Stimulated activated CD4-positive, alpha-beta T cell treated with anti-CD3 and anti-CD28 coated beads, Interleukin-15, amount 100 ng/mL, for 1 hour (primary cell): ENCODE results near the gene BMP7.

Experiments
- DNase-seq, 2 donors: peaks; one replicate each; pipeline ENCODE4 v3.0.0-alpha.2; 2020; ENCODE audit warnings: low read depth in 1 of 2, low spot score in 1 of 2

The BMP7 gene

DNA sequence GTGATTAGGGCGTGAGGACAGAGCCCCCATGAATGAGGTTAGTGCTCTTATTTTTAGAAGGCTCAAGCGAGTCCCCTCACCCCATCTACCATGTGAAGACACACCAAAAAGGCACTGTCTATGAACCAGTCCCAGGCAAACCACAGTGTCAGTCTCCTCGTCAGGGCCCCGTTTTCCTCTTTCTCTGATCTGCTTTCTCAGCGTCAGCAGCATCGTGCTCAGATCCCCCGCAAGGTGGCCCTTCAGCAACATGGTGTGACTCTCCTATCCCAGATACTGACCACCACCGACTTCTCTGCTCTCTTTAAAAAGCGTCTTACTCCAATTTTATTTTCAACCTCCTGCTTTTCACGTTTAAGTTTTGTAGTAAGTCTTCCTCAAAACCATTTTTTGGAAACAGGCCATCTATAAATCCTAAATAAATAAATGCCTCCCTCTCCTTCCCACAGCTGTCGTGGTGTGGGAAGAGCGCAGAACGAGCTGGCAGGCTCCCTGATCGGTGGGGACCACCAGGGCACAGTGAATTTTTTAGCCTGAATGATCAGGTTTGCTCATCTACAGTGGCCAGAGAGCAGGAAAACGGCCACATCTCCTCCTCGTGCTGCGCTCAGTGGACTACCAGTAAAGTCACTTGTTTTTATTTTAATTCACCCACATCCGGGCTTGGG, 113.1 kb downstream of the BMP7 start:
- no peak for DNase-seq

DNA sequence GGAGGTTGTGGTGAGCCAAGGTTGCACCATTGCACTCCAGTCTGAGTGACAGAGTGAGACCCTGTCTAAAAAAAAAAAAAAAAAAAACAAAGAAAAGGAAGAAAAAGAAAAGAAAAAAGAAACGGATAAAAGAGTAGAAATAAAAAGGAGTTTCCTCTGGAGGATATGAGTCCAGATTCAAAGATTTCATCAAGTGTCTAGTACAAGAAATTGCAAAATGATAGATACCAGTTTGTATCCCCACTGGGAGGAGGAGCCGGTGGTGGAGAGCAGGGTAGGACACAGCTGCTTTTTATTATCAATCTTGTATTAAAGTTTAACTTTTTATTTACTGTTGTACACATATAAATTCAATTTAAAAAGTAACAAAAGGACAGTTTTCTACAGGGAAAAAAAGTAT, 113.9 kb downstream of the BMP7 start:
- DNase-seq: no peak

DNA sequence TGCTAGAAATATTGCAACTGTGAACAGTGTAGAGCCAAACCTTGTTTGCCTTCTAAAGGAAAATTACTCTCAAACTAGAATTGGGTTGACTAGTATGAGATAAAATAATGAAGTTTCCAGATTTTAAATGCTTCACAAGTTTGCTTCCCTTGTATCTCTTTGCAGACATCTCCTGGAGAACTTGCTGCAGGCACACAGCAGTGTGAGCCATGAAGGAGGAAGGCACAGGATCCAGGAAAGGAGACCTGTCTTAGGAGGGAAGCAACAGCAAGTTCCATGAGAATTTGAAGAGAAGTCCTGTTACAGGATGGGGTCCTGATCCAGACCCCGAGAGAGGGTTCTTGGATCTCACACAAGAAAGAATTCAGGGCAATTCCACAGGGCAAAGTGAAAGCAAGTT, 115.9 kb downstream of the BMP7 start:
- DNase-seq: no peak

DNA sequence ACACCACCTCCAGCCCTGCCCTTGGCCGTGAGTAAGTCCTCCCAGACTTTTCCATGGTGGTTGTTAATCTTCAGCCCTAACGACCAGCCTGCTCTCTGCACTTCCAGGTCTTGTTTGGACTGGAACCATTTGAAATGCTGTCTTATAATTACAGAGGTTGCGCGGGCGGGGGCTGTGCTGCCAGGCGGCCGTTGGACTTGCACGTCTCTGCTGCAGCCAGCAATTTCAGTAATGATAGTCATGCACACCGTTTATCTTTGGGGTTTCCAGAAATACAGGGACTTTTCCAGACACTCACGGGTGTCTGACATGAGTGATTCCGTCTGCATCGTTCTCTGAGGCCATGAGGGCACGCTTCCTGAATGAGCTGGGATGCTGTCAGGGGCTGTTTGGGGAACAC, 118.2 kb downstream of the BMP7 start:
- no peak for DNase-seq

DNA sequence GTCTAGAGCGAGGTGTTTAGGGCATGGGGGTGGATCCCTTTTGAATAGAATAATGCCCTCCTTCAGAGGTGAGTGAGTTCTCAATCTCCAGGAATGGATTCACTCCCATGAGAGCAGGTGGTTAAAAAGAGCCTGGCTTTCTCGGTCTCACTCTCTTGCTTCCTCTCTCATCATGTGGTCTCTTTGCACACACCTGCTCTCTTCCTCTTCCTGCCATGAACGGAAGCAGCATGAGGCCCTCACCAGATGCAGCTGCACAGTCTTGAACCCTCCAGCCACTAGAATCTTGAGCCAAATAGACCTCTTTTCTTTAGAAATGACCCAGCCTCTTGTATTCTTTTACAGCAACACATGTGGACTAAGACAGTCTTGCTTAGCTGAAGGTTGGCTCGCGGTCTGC, 119.3 kb downstream of the BMP7 start:
- DNase-seq: no peak

DNA sequence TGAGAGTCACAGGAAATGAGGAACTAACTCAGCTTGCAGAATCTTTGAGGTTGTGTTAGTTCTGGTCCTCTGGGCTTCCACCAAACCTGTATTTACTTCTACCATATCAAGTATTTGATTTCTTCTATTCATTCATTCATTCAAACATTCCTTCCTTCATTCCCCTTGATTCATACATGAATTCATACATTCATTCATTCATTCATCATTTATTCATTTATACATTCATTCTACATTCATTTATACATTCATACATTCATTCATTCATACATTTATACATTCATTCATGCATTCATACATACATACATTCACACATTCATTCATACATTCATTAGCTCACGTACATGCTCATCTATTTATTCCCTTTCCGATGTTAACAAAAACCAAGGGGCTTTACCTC, 120.3 kb downstream of the BMP7 start:
- DNase-seq: no peak

DNA sequence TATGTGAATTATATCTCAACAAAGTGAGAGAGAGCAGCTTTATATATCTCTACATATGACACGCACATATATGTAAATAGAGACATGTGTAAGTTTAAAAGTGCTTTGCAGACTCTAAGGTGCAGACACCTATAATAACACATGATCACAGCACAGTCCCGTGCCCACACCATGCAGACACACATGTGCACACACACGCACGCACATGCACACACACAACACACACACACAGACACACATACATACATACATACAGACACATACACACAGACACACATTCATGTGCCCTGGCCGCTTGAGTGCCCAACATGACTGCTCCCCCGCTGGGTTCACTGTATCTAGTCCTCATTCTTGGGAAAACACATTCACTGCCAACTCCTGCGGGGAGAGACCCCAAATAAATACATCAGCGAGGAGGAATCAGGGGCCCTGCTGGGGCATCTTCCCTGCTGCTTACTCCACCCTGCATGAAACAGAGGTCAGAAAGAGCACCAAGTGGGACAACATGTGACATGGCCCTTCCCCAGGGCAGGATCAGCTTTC, 121.3 kb downstream of the BMP7 start:
- no peak for DNase-seq

DNA sequence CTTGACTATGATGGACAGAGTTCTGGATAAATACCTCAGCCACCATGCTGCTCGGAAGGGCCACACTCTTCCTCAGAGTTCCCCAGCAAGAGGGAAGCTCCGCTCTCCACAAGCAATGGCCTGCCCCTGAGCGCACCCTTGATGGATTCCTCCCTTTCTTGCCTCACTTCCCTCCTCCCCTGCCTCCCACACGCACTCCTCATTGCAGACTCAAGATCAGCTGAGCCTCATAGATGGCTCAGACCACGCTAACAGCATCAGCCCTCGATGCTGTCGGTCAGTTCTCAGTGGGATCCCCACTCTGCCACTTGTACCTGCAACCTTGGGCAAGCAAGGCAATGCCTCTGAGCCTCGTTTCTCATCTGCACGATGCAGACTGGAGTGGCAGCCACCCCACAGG, 123.3 kb downstream of the BMP7 start:
- DNase-seq: no peak

DNA sequence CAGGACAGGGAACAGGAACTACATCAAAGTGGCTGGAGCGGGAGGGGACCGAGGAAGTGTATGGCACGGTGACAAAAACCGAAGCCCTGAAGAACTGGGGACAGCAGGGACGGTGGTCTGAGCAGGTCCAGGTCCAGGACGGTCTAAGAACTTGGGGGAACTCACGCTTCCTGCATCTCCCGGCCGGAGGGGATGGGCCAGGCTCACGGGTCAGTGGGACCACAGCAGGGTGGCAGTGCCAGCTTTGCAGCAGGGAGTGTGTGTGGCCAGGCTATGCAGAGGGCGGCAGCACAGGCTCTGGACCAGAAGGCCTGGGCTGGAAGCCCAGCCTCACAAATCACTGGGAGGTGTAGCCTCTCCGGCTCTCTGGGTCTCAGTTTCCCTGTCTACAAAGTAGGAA, 123.8 kb downstream of the BMP7 start:
- no peak for DNase-seq

DNA sequence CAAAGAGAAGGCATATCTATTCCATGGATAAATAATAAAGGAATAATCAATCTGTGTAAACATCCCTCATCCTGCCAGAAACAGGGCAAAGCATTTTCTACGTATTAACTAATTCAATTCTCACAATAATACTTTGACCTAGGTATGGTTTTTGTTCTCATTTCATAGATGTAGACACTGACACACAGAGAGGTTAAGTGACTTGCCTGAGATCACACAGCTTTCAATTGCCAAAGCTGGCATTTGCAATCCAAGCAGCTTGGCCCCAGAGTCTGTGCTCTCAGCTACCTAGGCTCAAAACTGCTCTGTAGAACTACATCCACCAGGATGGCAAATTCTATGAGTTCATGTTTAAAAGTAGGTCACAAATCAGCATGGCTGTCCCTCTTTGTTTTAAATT, 124.9 kb downstream of the BMP7 start:
- DNase-seq: no peak

DNA sequence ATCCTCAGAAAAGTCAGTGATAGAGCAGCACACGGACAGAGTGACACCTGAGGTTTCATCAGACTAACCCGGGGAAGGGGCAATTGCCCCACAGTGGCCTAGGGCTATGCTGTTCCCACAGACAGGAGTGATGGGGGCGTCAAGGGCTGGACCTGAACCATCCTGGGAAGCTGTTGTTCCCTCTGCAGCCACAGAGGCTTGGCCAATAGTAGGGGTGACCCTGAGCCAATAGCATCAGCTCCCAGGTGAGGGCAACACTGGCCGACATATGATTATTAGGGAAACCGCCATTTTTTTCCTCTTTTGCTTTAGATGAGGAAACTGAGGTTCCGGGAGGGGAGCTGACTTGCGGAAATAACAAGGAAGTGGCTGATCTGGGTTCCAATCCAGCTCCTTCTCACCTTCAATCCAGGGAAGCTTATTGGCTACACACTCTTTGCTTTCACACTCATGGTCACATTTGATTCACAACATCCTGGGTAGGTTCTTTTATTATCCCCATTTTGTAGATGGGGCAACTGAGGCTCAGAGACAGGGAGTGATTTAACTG, 126.0 kb downstream of the BMP7 start:
- DNase-seq: no peak

DNA sequence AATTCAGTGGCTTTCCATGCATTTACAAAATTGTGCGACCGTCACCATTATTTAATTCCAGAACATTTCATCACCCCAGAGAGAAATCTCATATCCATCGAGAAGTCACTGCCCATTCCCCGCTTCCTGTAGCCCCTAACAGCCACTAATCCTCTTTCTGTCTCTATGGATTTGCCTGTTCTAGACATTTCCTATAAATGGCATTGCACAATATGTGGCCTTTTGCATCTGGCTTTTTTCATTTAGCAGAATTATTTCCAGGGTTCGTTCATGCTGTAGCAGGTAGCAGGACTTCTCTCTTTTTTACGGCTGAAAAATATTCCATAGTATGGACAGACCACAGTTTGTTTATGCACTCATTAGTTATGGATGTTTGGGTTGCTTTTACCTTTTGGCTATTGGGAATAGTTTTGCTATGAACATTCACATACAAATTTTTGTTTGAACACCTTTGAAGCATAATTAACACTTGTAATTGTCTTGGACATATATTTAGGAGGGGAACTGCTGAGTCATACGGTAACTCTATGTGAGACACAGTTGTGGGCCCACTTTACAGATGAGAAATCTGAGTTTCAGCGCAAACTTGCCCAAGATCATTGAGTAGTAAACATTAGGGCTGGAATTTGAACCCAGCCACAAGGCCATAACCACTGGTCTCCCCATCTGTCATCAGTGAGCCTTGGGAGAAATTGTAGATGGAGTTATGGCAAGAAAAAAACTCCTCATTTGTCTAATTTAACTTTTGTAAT, 126.9 kb downstream of the BMP7 start:
- DNase-seq: no peak

DNA sequence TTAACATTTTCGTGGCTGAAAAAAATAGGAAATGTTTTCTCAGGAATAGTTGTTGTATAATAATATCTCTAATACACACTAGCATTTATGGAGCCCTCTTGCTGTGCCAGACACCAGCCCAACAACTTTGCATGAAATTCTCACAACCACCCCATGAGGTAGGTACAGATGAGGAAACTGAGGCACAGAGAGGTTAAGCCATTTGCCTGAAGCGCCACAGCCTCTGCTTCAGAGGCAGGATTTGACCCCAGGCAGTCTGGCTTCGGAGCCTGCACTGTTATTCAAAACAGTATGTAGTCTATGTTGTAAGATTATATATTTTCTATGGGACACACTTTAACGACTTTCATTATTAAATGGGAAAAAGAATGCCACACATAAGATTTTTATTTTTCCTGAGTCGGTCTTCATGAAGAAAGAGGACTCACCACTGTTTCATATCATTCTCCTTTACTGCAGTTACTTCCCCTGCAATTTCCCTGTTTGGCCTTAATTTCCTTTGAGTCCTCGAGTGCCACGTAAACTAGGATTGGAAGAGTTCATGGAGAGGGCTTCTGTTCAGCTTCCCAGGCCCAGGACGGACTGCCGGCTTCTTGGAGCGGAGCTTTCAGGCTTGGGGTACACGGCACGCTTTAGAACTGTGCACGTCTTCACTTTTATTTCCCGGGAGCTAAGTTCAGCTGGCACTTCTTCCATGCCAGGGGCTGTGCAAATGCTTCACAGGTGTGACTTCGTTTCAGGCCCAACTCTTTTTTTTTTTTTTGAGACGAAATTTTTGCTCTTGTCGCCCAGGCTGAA, 128.0 kb downstream of the BMP7 start:
- DNase-seq: no peak

DNA sequence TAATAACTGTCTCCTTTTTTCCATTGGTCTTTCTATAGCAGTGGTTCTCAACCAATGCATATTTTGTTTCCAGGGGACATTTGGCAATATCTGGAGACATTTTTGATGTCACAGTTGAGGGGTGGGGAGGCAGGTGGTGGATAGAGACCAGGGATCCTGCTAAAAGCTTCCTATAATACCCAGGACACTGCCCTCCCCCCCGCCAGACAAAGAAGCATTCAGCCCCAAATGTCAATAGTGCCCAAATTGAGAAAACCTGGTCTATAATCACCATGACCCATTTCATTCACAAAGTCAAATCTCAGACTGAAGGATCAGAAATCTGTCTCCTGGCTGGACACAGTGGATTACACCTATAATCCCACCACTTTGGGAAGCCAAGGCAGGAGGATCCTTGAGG, 128.8 kb downstream of the BMP7 start:
- no peak for DNase-seq

DNA sequence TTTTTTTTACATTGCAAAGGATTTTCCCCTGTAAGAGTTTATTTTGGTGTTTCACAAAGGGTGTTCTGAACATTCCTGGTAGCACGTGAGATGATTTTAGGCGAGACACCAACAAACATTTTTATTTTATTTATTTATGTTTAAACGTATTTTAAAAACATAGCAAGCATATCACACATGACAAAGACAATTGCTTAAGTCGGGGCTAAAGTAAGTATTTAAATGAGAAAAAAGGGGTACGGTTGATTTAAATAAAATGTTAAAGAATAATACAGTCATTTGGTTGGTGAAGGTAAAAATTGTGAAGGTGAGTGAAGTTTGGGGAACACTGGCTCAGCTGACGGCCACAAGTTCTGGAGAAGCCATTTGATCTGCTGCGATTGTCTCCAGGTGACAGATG, 129.7 kb downstream of the BMP7 start:
- no peak for DNase-seq

DNA sequence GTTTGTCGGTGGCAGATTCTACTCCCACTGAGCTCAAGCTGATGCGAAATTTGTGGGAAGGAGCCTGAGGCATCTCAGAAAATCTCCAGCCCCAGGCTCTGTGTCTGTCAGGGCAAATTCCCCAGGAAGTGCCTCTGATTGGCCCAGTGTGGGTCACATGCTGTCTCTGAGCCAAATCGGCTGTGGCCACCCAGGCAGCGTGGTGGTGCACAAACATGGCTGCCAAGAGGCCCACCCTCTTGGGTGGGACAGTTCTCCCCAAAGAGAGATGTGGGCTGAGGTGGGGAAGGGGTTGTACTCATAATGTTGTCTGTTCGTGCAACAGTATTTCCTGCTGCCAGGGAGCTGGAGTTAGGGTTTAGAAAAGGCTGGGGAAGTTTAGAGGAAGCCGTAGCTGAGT, 130.6 kb downstream of the BMP7 start:
- DNase-seq: no peak

DNA sequence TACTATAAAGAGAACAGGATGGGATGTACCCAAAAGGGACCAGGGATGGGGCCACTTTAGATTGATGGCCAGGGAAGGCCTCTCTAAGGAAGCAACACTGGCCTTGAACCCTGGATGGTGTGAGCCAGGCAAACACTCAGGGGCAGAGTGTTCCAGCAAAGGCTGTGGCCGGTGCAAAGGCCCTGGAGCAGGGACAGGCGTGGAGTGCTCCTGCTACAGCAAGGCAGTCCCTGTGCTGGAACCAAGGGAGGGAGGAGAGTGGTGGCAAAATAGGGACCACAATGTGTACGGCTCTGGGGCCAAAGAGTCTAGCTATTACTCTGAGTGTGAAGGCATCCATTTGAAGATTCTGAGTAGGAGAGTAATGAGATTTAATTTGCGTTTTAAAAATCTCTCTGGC, 131.6 kb downstream of the BMP7 start:
- no peak for DNase-seq

DNA sequence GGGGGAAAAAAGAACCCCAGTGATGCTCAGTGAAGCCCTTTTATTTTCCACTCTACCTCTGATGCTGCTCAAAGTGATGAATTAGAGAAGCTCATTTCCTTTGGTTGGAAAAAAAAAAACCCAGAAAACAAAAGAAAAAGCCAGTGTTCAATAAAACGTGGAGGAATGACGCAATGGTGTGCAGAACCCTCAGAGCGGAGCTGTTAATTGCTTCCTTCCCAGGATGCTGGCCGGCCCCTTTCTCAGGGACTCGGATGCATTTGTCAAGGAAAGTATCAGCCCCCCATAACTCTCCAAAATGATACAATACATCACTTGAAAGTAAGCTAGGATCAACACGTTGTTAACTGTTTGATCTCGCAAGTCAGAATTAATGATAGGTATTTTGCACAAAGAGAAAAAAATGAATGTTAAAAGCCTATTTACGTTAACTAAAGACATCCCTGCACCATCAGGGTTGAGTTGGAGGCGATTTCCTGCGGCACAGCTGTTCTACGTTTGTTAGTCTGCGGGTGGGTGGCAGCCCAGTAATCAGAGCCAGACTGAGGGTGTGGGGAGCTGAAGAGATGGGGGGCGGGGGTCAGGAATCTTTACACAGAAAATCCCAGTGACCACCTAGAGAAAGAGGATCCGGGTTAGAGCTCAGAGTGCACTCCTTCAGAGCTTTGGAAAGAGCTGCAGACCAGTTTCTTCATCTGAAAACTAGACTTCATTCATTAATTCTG, 132.4 kb downstream of the BMP7 start:
- no peak for DNase-seq

DNA sequence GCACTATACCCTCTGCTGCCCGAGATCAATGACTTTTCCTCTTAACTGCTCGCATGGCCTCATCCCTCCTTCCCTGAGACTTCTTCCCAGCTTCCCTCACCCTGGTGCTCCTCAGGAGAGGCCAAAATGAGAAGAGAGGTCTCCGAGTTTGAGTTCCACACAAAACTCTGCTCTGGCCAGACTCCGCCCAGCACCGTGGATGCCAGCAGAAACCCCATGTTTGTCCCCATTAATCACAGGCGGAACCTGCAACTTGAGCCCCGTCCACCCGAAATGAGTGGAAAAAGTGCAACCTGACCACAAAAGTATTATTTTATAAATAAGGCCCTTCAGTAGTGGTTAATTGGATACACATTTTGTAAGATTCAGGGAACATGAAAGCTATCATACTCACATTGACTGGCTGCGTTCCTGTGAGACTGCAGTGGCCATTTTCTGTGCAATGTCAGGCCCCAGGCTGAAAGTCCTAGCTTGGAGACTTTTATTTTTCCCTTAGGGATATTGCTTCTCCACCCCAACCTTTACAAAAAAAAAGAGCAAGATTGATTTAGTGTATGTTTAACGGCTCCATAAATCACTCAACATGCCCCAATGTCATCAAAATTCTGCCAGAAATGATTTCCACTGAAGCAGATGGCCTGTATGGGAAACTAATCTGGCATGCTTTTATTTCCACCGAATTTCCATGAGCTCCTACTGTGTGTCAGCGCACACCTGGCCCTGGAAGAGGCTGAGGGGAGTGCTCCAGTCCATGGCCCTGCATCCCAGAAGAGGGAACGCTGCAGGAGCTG, 134.6 kb downstream of the BMP7 start:
- DNase-seq: no peak

DNA sequence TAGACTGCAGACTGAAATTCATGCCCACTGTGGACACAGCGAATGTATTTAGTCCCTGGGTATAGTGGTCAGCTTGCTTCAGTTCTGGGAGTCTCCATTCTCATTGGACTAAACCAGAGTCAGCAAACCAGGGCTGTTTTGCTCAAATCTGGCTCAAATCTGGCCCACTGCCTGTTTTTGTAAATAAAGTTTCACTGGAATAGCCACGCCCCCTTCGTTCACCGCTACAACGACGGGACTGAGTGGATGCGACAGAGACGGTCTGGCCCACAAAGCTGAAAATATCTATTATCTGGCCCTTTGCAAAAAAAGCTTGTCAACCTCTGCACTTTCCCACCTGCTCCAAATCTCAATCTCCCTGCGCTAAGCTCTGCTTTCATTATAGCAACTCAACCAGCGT, 135.4 kb downstream of the BMP7 start:
- no peak for DNase-seq
